LNCAP (cell line): ENCODE data around the gene STX1A.

Experiments used
- CTCF ChIP-seq: fragments of 450-650 bp; IDR thresholded peaks from 2 replicates; pipeline ENCODE4 v1.5.1; 2017; ENCODE audit warnings: mild to moderate bottlenecking

STX1A gene

GRCh38 chr7:73708961-73709549 lies 10.4 kb downstream of the STX1A start:
- TF ChIP-seq CTCF, result no peak

GRCh38 chr7:73707045-73707631 lies 12.3 kb downstream of the STX1A start:
- no peak for TF ChIP-seq CTCF

- TF ChIP-seq CTCF, result no peak
These were observed 13.1 kb downstream of the STX1A start for GRCh38 chr7:73706126-73707044.

- no peak for TF ChIP-seq CTCF
These were observed 13.9 kb downstream of the STX1A start for GRCh38 chr7:73705551-73705920.

- no peak for TF ChIP-seq CTCF
These were observed 14.6 kb downstream of the STX1A start for GRCh38 chr7:73704640-73705550.

GRCh38 chr7:73703757-73704639 lies 15.5 kb downstream of the STX1A start:
- no peak for TF ChIP-seq CTCF
